B cell (primary cell): Measurements from ENCODE around the gene LRRC55. TPM values are rescaled to one million over a fixed set of nuclear protein-coding genes. Genes with fewer than 3 reads are reported as not detected.

Source experiments
- ATAC-seq: fragments of 200-7000 bp; cut with Tn5 transposase; one replicate; pipeline ENCODE4 v1.10.0; 2021; ENCODE audit warnings: low read depth, mild to moderate bottlenecking, moderate number of reproducible peaks, moderate library complexity
- CTCF ChIA-PET: fragments of 350-600 bp; sonication (Branson Sonifier 250); formaldehyde crosslinking; loops from one replicate; lab custom pipeline; 2021; ENCODE audit warnings: antibody characterized with exemption, inconsistent platforms; lab: Charles Lee
- POLR2A ChIA-PET: fragments of 350-600 bp; sonication (Branson Sonifier 250); formaldehyde crosslinking; loops from one replicate; lab custom pipeline; 2021; ENCODE audit warnings: antibody characterized with exemption; lab: Charles Lee
- DNase-seq: peaks from one replicate; pipeline ENCODE4 v3.0.0; 2013
- H2AFZ ChIP-seq: 2 replicates; pipeline ENCODE4 v1.6.1; 2012; ENCODE audit warnings: mild to moderate bottlenecking, low read depth, low read length; ENCODE audit not compliant: insufficient read depth, poor library complexity, severe bottlenecking
- H3K27ac ChIP-seq, 2 donors: 1 replicate in 1 of 2; 2 replicates in 1 of 2; pipeline ENCODE4 v1.5.1; 2012 to 2013; ENCODE audit warnings: low read length in 2 of 2, mild to moderate bottlenecking in 2 of 2, moderate library complexity in 1 of 2
- H3K27me3 ChIP-seq, 4 experiments: fragments of 200-600 bp in 1 of 4; sonication (generic) in 1 of 4; replicated peaks in 1 of 4; 1 replicate in 2 of 4; 2 replicates in 2 of 4; pipeline versions ENCODE4 v1.6.1 to v1.7.0; 2013 to 2016; ENCODE audit warnings: low read length in 3 of 4, mild to moderate bottlenecking in 2 of 4, mixed read lengths in 1 of 4, moderate library complexity in 1 of 4; ENCODE audit not compliant: insufficient read depth in 4 of 4, control insufficient read depth in 3 of 4; ENCODE audit errors: control extremely low read depth in 1 of 4
- H3K36me3 ChIP-seq, 2 experiments: replicated peaks in 1 of 2; 1 replicate in 1 of 2; 2 replicates in 1 of 2; pipeline versions ENCODE4 v1.6.1 to v1.7.1; 2013; ENCODE audit warnings: low read length in 1 of 2; ENCODE audit not compliant: insufficient read depth in 2 of 2, control insufficient read depth in 1 of 2; ENCODE audit errors: control extremely low read depth in 1 of 2, extremely low read depth in 1 of 2
- H3K4me1 ChIP-seq, 2 donors: fragments of 200-600 bp in 1 of 2; sonication (generic) in 1 of 2; 1 replicate in 1 of 2; 2 replicates in 1 of 2; pipeline versions ENCODE4 v1.5.1 to v1.6.1; 2013 to 2017; ENCODE audit warnings: low read length in 2 of 2; ENCODE audit not compliant: control insufficient read depth in 2 of 2, insufficient read depth in 2 of 2
- H3K4me2 ChIP-seq: replicated peaks from 2 replicates; pipeline ENCODE3; 2012; ENCODE audit warnings: mild to moderate bottlenecking, low read depth, low read length; ENCODE audit not compliant: poor library complexity, severe bottlenecking
- H3K4me3 ChIP-seq, 5 experiments: fragments of 200-600 bp in 1 of 5; sonication (generic) in 1 of 5; 1 replicate in 3 of 5; 2 replicates in 2 of 5; pipeline versions ENCODE4 v1.5.1 to v1.7.0; 2011 to 2016; ENCODE audit warnings: low read length in 4 of 5, mild to moderate bottlenecking in 4 of 5, low read depth in 2 of 5, control low read depth in 1 of 5, moderate library complexity in 1 of 5; ENCODE audit not compliant: insufficient read depth in 1 of 5; ENCODE audit errors: control extremely low read depth in 1 of 5, extremely low read depth in 1 of 5
- H3K79me2 ChIP-seq: fragments of 200-600 bp; sonication (generic); one replicate; pipeline ENCODE4 v1.6.0; 2016; ENCODE audit warnings: low read length; ENCODE audit not compliant: control insufficient read depth, insufficient read depth
- H3K9ac ChIP-seq: fragments of 200-600 bp; sonication (generic); 2 replicates; pipeline ENCODE4 v1.6.1; 2017; ENCODE audit warnings: mild to moderate bottlenecking, low read length, moderate library complexity
- H3K9me3 ChIP-seq, 3 donors: one replicate each; pipeline versions ENCODE4 v1.6.1 to v1.7.1; 2013; ENCODE audit warnings: low read length in 2 of 3; ENCODE audit not compliant: control insufficient read depth in 2 of 3, insufficient read depth in 1 of 3; ENCODE audit errors: control extremely low read depth in 1 of 3
- H4K20me1 ChIP-seq: 2 replicates; pipeline ENCODE4 v1.6.0; 2012; ENCODE audit warnings: mild to moderate bottlenecking, low read length; ENCODE audit not compliant: insufficient read depth, control insufficient read depth, poor library complexity, severe bottlenecking
- H3K27ac Mint-ChIP-seq: one replicate; pipeline ENCODE4 v1.8.0; 2021; ENCODE audit warnings: mixed read lengths
- H3K27me3 Mint-ChIP-seq: one replicate; pipeline ENCODE4 v1.8.0; 2021; ENCODE audit warnings: mixed read lengths
- H3K4me1 Mint-ChIP-seq: one replicate; pipeline ENCODE4 v1.8.0; 2021; ENCODE audit warnings: mixed read lengths
- H3K4me3 Mint-ChIP-seq: one replicate; pipeline ENCODE4 v1.8.0; 2021; ENCODE audit warnings: mixed read lengths
- H3K9me3 Mint-ChIP-seq: one replicate; pipeline ENCODE4 v1.8.0; 2022; ENCODE audit warnings: mixed read lengths; ENCODE audit not compliant: insufficient read depth
- CTCF ChIP-seq: fragments of 200-600 bp; IDR thresholded peaks from one replicate; pipeline ENCODE4 v1.8.0; 2022; ENCODE audit warnings: antibody characterized with exemption, mild to moderate bottlenecking
- EZH2 ChIP-seq: IDR thresholded peaks from 2 replicates; pipeline ENCODE4 v1.6.1; 2012; ENCODE audit warnings: borderline replicate concordance, low read depth, mild to moderate bottlenecking, moderate library complexity, low read length; ENCODE audit not compliant: insufficient read depth, poor library complexity, severe bottlenecking
- WGBS: methylation state at CpG from one replicate; pipeline ENCODE4 v1.1.5; 2013; ENCODE audit warnings: missing lambda C conversion rate; ENCODE audit not compliant: insufficient coverage; 5-methylcytosine and 5-hydroxymethylcytosine counted together
- intact Hi-C: fragments of 100-400 bp; cut with micrococcal nuclease; formaldehyde crosslinking; loops from one replicate; pipeline ENCODE4 v1.10.0; 2022
- polyA plus RNA-seq: library from polyadenylated mRNA; depleted of rRNA; stranded (reverse); fragments of >200 nt; gene quantifications from 2 replicates; pipeline ENCODE4 v1.2.3, GENCODE V29; 2012
- total RNA-seq, 2 donors: library from RNA; stranded (reverse); fragments of 120-200 nt in 1 of 2; gene quantifications; 1 replicate in 1 of 2; 2 replicates in 1 of 2; pipeline versions ENCODE4 v1.2.3 to v1.2.4, GENCODE V29; 2013 to 2022

The LRRC55 gene
- total and polyA plus RNA-seq, 2 donors (not counting 1 experiment from before 2014, with no cell fraction given): not detected

DNA sequence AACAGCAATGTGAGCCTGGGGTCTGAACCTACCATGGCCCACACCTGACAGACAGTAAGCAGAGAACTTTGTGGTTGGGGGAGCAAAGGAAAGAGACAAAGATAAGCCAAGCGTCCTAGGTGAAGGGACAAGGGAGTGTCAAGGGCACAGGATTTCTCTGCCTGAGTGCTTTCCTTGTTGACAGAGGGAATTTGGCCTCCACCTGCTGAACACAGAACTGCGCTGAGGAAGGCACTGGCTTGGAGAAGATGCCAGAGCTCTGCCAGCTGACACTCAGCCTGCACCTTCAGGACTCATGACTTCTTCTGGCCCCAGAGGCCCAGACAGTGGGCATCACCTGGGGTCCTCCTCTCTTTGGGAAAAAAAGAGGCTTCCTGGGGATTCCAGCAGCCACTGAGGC lies 789 bp upstream of the LRRC55 start:
- DNase-seq: no peak
- ChIA-PET POLR2A (no interaction called here), CTCF (no interaction called here)
- Histone ChIP-seq H3K79me2 (no peaks in the 10 kb centered on the region), H3K27ac (no peak overlapping the region), H3K36me3 (no peaks in the 10 kb centered on the region), H3K9ac (no peak overlapping the region), H3K4me3 (no peak overlapping the region), H3K4me1 (no peaks in the 10 kb centered on the region), H3K4me2 (no peak overlapping the region), H4K20me1 (no peaks in the 10 kb centered on the region), H3K27me3 (peaks cover 0 to 20% (median 6%) of the 10 kb centered on the region in 4 experiments), H2AFZ (peak overlapping the region; percentile 19), H3K9me3 (peaks cover 0 to 14% (median 0%) of the 10 kb centered on the region in 3 donors)
- Mint-ChIP-seq H3K4me1 (no peaks in the 10 kb centered on the region), H3K4me3 (no peak overlapping the region), H3K27ac (no peak overlapping the region), H3K27me3 (peaks cover 37% of the 10 kb centered on the region), H3K9me3 (no peaks in the 10 kb centered on the region)
- no peak for TF ChIP-seq EZH2
- no peak for TF ChIP-seq CTCF
- ATAC-seq: no peak
- whole genome bisulfite sequencing: 67% methylated on average over 2 of the region's 2 CpGs
- intact Hi-C loops: no loop called here

- Mint-ChIP-seq H3K4me3 (no peak overlapping the region), H3K27ac (no peak overlapping the region), H3K27me3 (peaks cover 33% of the 10 kb centered on the region), H3K9me3 (no peaks in the 10 kb centered on the region), H3K4me1 (no peaks in the 10 kb centered on the region)
- Histone ChIP-seq H3K9me3 (peaks cover 0 to 17% (median 0%) of the 10 kb centered on the region in 3 donors), H3K4me2 (no peak overlapping the region), H3K36me3 (no peaks in the 10 kb centered on the region), H3K4me1 (no peaks in the 10 kb centered on the region), H2AFZ (no peak overlapping the region), H3K27me3 (peaks cover 0 to 20% (median 6%) of the 10 kb centered on the region in 4 experiments), H3K27ac (no peak overlapping the region), H4K20me1 (no peaks in the 10 kb centered on the region), H3K9ac (no peak overlapping the region), H3K79me2 (no peaks in the 10 kb centered on the region), H3K4me3 (no peak overlapping the region)
- TF ChIP-seq CTCF (no peak), EZH2 (no peak)
- CTCF ChIA-PET: no interaction called here
- DNase-seq: no peak
- ATAC-seq: no peak
- WGBS: 75% methylated on average over 1 of the region's 3 CpGs
- POLR2A ChIA-PET: no interaction called here
- intact Hi-C loops: no loop called here
These were observed 1.1 kb downstream of the LRRC55 start for GRCh38 chr11:57182896-57183295.
